ENCODE data around the gene PAQR5. TPM values are rescaled to one million over a fixed set of nuclear protein-coding genes. Genes with fewer than 3 reads are reported as not detected.

PAQR5 gene
- total RNA-seq, 1 experiment from 2014 or later: 20.3 TPM

GRCh38 chr15:69389426-69389825, 90.7 kb downstream of the PAQR5 start:
- H3K27ac Mint-ChIP-seq (ENCODE audit: low read depth, unreplicated experiment): no peak overlapping the region
- ChIA-PET CTCF (interaction anchor here (1.0 kb wide), 1 partner anchor 11 kb away, joined by 3 read pairs; no protein-coding TSS in a partner anchor), POLR2A (no interaction called here)
- peaks cover 4% of the 10 kb centered on the region for H3K36me3 Mint-ChIP-seq (ENCODE audit: insufficient read depth, unreplicated experiment)
- peaks cover 42% of the 10 kb centered on the region for H3K4me1 Mint-ChIP-seq (ENCODE audit: insufficient read depth, unreplicated experiment)
- H3K27me3 Mint-ChIP-seq (ENCODE audit: insufficient read depth, unreplicated experiment): no peaks in the 10 kb centered on the region
- no peak for DNase-seq (ENCODE audit: unreplicated experiment)
- intact Hi-C loops (cut with micrococcal nuclease): no loop called here
- BruUV-seq (replicated peaks): no TSS peak
- TF ChIP-seq CTCF (IDR thresholded peaks at IDR 0.05; ENCODE audit: unreplicated experiment): no peak
- no peak overlapping the region for H3K4me3 Mint-ChIP-seq (ENCODE audit: unreplicated experiment)
- H3K9me3 Mint-ChIP-seq (ENCODE audit: unreplicated experiment): no peaks in the 10 kb centered on the region

DNA sequence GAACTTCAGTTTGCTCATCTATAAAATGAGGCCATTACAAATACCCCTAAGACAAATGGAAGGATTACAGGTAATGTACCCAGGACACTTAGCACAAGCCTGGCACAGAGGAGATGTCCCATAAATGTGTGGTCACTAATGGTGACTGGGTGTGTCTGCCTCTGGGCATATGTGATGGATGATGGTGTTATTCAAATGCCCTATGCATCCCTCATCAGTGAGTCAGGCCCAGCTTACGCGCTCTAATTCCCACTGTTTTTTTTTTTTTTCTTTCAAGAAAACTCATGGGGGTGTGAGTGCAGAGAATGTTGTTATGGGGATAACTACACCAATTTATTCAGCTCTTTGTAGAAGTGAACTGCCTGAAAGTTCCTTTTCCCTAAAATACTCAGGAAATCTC, 91.9 kb downstream of the PAQR5 start:
- CTCF ChIA-PET: interaction anchor here (0.6 kb wide), 2 partner anchors 65 to 1045 kb away, joined by 3 read pairs; no protein-coding TSS in a partner anchor

GRCh38 chr15:69391046-69391757, 92.5 kb downstream of the PAQR5 start:
- no peak overlapping the region for H3K27ac Mint-ChIP-seq (ENCODE audit: low read depth, unreplicated experiment)
- no peaks in the 10 kb centered on the region for H3K27me3 Mint-ChIP-seq (ENCODE audit: insufficient read depth, unreplicated experiment)
- peaks cover 4% of the 10 kb centered on the region for H3K36me3 Mint-ChIP-seq (ENCODE audit: insufficient read depth, unreplicated experiment)
- H3K4me3 Mint-ChIP-seq (ENCODE audit: unreplicated experiment): no peak overlapping the region
- ChIA-PET CTCF (interaction anchor here (1.0 to 4.7 kb wide), 2 partner anchors 15 to 148 kb away, joined by 10 to 54 read pairs; no protein-coding TSS in a partner anchor), POLR2A (interaction anchor here (0.6 kb wide), 2 partner anchors 23 to 44 kb away, joined by 3 read pairs; partner anchors contain the start of gene KIF23)
- H3K4me1 Mint-ChIP-seq (ENCODE audit: insufficient read depth, unreplicated experiment): peaks cover 43% of the 10 kb centered on the region
- no peaks in the 10 kb centered on the region for H3K9me3 Mint-ChIP-seq (ENCODE audit: unreplicated experiment)
- intact Hi-C loops (cut with micrococcal nuclease): loop anchor here (2.0 to 10.0 kb wide), 2 partner anchors 86 to 126 kb away; no protein-coding TSS in a partner anchor
- no peak for DNase-seq (ENCODE audit: unreplicated experiment)
- no TSS peak for BruUV-seq (replicated peaks)
- no peak for TF ChIP-seq CTCF (IDR thresholded peaks at IDR 0.05; ENCODE audit: unreplicated experiment)

More for the DNA sequence above, 91.9 kb downstream of the PAQR5 start:
- POLR2A ChIA-PET: interaction anchor here (0.6 kb wide), 1 partner anchor 44 kb away, joined by 3 read pairs; no protein-coding TSS in a partner anchor
- Mint-ChIP-seq H3K9me3 (ENCODE audit: unreplicated experiment) (no peaks in the 10 kb centered on the region), H3K36me3 (ENCODE audit: insufficient read depth, unreplicated experiment) (peaks cover 4% of the 10 kb centered on the region), H3K27me3 (ENCODE audit: insufficient read depth, unreplicated experiment) (no peaks in the 10 kb centered on the region), H3K4me3 (ENCODE audit: unreplicated experiment) (no peak overlapping the region), H3K27ac (ENCODE audit: low read depth, unreplicated experiment) (no peak overlapping the region), H3K4me1 (ENCODE audit: insufficient read depth, unreplicated experiment) (peaks cover 43% of the 10 kb centered on the region)
- intact Hi-C loops (cut with micrococcal nuclease): loop anchor here (2.0 to 10.0 kb wide), 2 partner anchors 86 to 126 kb away; no protein-coding TSS in a partner anchor
- no peak for TF ChIP-seq CTCF (IDR thresholded peaks at IDR 0.05; ENCODE audit: unreplicated experiment)
- BruUV-seq (replicated peaks): no TSS peak
- peak; percentile 61 for DNase-seq (ENCODE audit: unreplicated experiment)

DNA sequence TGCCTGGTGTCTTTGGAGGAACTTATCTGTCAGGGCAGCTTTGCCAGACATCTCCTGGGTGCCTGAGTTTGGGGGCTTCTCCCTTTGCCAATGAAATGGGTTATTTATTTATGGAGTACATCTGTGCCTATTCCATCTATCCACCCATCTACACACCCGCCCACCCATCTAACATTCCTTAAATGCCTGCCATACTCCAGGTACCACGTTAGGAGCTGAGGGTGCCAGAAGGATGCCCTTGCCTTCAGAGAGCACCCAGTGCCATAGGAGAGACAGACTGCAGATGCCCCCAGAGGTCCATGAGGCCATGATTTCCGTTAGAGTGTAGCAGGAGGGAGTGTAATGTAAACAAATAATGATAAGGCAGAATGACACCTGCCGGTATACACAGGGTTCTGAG, 93.6 kb downstream of the PAQR5 start:
- Mint-ChIP-seq H3K27ac (ENCODE audit: low read depth, unreplicated experiment) (no peak overlapping the region), H3K36me3 (ENCODE audit: insufficient read depth, unreplicated experiment) (peaks cover 4% of the 10 kb centered on the region), H3K4me1 (ENCODE audit: insufficient read depth, unreplicated experiment) (peaks cover 43% of the 10 kb centered on the region), H3K4me3 (ENCODE audit: unreplicated experiment) (no peak overlapping the region), H3K27me3 (ENCODE audit: insufficient read depth, unreplicated experiment) (no peaks in the 10 kb centered on the region), H3K9me3 (ENCODE audit: unreplicated experiment) (no peaks in the 10 kb centered on the region)
- BruUV-seq (replicated peaks): no TSS peak
- no peak for DNase-seq (ENCODE audit: unreplicated experiment)
- ChIA-PET CTCF (interaction anchor here (1.0 to 4.7 kb wide), 3 partner anchors 13 to 333 kb away, joined by 7 to 54 read pairs (median 10); no protein-coding TSS in a partner anchor), POLR2A (interaction anchor here (0.7 kb wide), 1 partner anchor 30 kb away, joined by 5 read pairs; no protein-coding TSS in a partner anchor)
- intact Hi-C loops (cut with micrococcal nuclease): loop anchor here (10.0 kb wide), 1 partner anchor 128 kb away; no protein-coding TSS in a partner anchor
- TF ChIP-seq CTCF (IDR thresholded peaks at IDR 0.05; ENCODE audit: unreplicated experiment): no peak
